ENCODE results near the gene RBM14. TPM values are rescaled to one million over a fixed set of nuclear protein-coding genes. Genes with fewer than 3 reads are reported as not detected.

Gene RBM14
- total RNA-seq, 2 donors from 2014 or later = 90.0 to 110 TPM

GRCh38 chr11:66670816-66671215 is 54.4 kb downstream of the RBM14 start:
- no peak for DNase-seq
- no peak overlapping the region for H3K27ac Mint-ChIP-seq
- H3K36me3 Mint-ChIP-seq (ENCODE audit: low read depth) = peaks cover 45% of the 10 kb centered on the region
- H3K9me3 Mint-ChIP-seq = no peaks in the 10 kb centered on the region
- Histone ChIP-seq H3K27ac (ENCODE audit: low read depth, low read length) (no peak overlapping the region), H3K27me3 (ENCODE audit: control insufficient read depth, insufficient read depth, low read length, poor library complexity, severe bottlenecking) (no peaks in the 10 kb centered on the region), H3K36me3 (ENCODE audit: control insufficient read depth, insufficient read depth, low read length) (peaks cover 63% of the 10 kb centered on the region), H3K9me3 (ENCODE audit: control insufficient read depth, low read length) (no peaks in the 10 kb centered on the region), H3K4me3 (ENCODE audit: low read length) (no peak overlapping the region), H3K9ac (ENCODE audit: extremely low read depth, low read length, poor library complexity, severe bottlenecking) (no peak overlapping the region), H3K4me1 (ENCODE audit: control insufficient read depth, insufficient read depth, low read length) (no peaks in the 10 kb centered on the region)
- 93 to 94% methylated on average over 3 to 5 of the region's 5 CpGs for WGBS, 2 experiments (ENCODE audit: insufficient coverage in 1 of 2, insufficient read length in 1 of 2)
- H3K4me1 Mint-ChIP-seq = peaks cover 18% of the 10 kb centered on the region
- TF ChIP-seq CTCF (conservative IDR thresholded peaks at IDR 0.05) = no peak
- H3K27me3 Mint-ChIP-seq (ENCODE audit: insufficient read depth) = no peaks in the 10 kb centered on the region
- no peak overlapping the region for H3K4me3 Mint-ChIP-seq

- Mint-ChIP-seq H3K27ac (no peak overlapping the region), H3K4me3 (no peak overlapping the region), H3K9me3 (no peaks in the 10 kb centered on the region), H3K36me3 (ENCODE audit: low read depth) (peaks cover 24% of the 10 kb centered on the region), H3K4me1 (peaks cover 35% of the 10 kb centered on the region), H3K27me3 (ENCODE audit: insufficient read depth) (no peaks in the 10 kb centered on the region)
- H3K9ac ChIP-seq (ENCODE audit: extremely low read depth, low read length, poor library complexity, severe bottlenecking) = no peak overlapping the region
- no peaks in the 10 kb centered on the region for H3K27me3 ChIP-seq (ENCODE audit: control insufficient read depth, insufficient read depth, low read length, poor library complexity, severe bottlenecking)
- no peak for DNase-seq
- TF ChIP-seq CTCF (conservative IDR thresholded peaks at IDR 0.05) = no peak
- H3K36me3 ChIP-seq (ENCODE audit: control insufficient read depth, insufficient read depth, low read length) = peaks cover 31% of the 10 kb centered on the region
- H3K27ac ChIP-seq (ENCODE audit: low read depth, low read length) = no peak overlapping the region
- WGBS, 2 experiments (ENCODE audit: insufficient coverage in 1 of 2, insufficient read length in 1 of 2) = 95 to 100% methylated on average over 1 of the region's 2 CpGs
- H3K4me1 ChIP-seq (ENCODE audit: control insufficient read depth, insufficient read depth, low read length) = no peaks in the 10 kb centered on the region
- H3K9me3 ChIP-seq (ENCODE audit: control insufficient read depth, low read length) = no peaks in the 10 kb centered on the region
- H3K4me3 ChIP-seq (ENCODE audit: low read length) = peak overlapping the region; percentile 97
Measured at GRCh38 chr11:66674964-66675602, 58.7 kb downstream of the RBM14 start.

GRCh38 chr11:66676282-66676919 is 60.0 kb downstream of the RBM14 start:
- Histone ChIP-seq H3K9ac (ENCODE audit: extremely low read depth, low read length, poor library complexity, severe bottlenecking) (no peak overlapping the region), H3K27ac (ENCODE audit: low read depth, low read length) (no peak overlapping the region), H3K4me1 (ENCODE audit: control insufficient read depth, insufficient read depth, low read length) (no peaks in the 10 kb centered on the region), H3K9me3 (ENCODE audit: control insufficient read depth, low read length) (no peaks in the 10 kb centered on the region), H3K4me3 (ENCODE audit: low read length) (peak overlapping the region; percentile 97), H3K36me3 (ENCODE audit: control insufficient read depth, insufficient read depth, low read length) (peaks cover 26% of the 10 kb centered on the region), H3K27me3 (ENCODE audit: control insufficient read depth, insufficient read depth, low read length, poor library complexity, severe bottlenecking) (no peaks in the 10 kb centered on the region)
- TF ChIP-seq CTCF (conservative IDR thresholded peaks at IDR 0.05) = no peak
- peak overlapping the region; percentile 50 for H3K27ac Mint-ChIP-seq
- WGBS, 2 experiments (ENCODE audit: insufficient coverage in 1 of 2, insufficient read length in 1 of 2) = 91 to 96% methylated on average over 9 to 16 of the region's 16 CpGs
- no peaks in the 10 kb centered on the region for H3K27me3 Mint-ChIP-seq (ENCODE audit: insufficient read depth)
- H3K4me1 Mint-ChIP-seq = peaks cover 29% of the 10 kb centered on the region
- no peak for DNase-seq
- H3K4me3 Mint-ChIP-seq = peak overlapping the region; percentile 88
- H3K9me3 Mint-ChIP-seq = no peaks in the 10 kb centered on the region
- peaks cover 21% of the 10 kb centered on the region for H3K36me3 Mint-ChIP-seq (ENCODE audit: low read depth)

Other genes starting within 250 kb of the RBM14 start
- gene SLC29A2, start 244.9 kb upstream of the RBM14 start, total RNA-seq = 10 to 100 TPM; 30.8 to 32.4 TPM
- gene NPAS4, start 195.6 kb upstream of the RBM14 start, total RNA-seq = not detected
- gene MRPL11, start 177.8 kb upstream of the RBM14 start, total RNA-seq = 100 to 1,000 TPM in 1 of 2 donors, 10 to 100 TPM in 1; 84.5 to 111 TPM
- gene PELI3, start 149.7 kb upstream of the RBM14 start, total RNA-seq = 10 to 100 TPM in 1 of 2 donors, 1 to 10 TPM in 1; 9.0 to 12.4 TPM
- gene DPP3, start 136.2 kb upstream of the RBM14 start, total RNA-seq = 10 to 100 TPM; 84.8 to 86.3 TPM
- 10 to 100 TPM; 52.4 to 67.3 TPM for gene BBS1, start 106.0 kb upstream of the RBM14 start, total RNA-seq
- gene ZDHHC24, start 70.6 kb upstream of the RBM14 start, total RNA-seq = 10 to 100 TPM; 10.6 to 11.7 TPM
- gene ACTN3, start 69.7 kb upstream of the RBM14 start, total RNA-seq = 1 to 10 TPM; 1.7 to 5.3 TPM
- 10 to 100 TPM in 1 of 2 donors, 1 to 10 TPM in 1; 5.0 to 18.6 TPM for gene CTSF, start 48.0 kb upstream of the RBM14 start, total RNA-seq
- 1 to 10 TPM in 1 of 2 donors, under 1 TPM in 1; 0.84 to 1.5 TPM for gene CCDC87, start 23.6 kb upstream of the RBM14 start, total RNA-seq
- 10 to 100 TPM; 62.9 to 64.7 TPM for gene CCS, start 23.4 kb upstream of the RBM14 start, total RNA-seq
- 100 to 1,000 TPM; 151 to 191 TPM for gene RBM4, start 22.1 kb downstream of the RBM14 start, total RNA-seq
- gene RBM4B, start 61.3 kb downstream of the RBM14 start, total RNA-seq = 10 to 100 TPM; 23.3 to 28.5 TPM
- 10 to 100 TPM; 36.0 to 46.0 TPM for gene SPTBN2, start 112.6 kb downstream of the RBM14 start, total RNA-seq
- 10 to 100 TPM; 34.5 to 37.5 TPM for gene RCE1, start 226.8 kb downstream of the RBM14 start, total RNA-seq
- gene LRFN4, start 240.4 kb downstream of the RBM14 start, total RNA-seq = 10 to 100 TPM; 23.2 to 26.2 TPM

Data from endodermal cell (in vitro differentiated cells).